IMR-90 (cell line): ENCODE results near the gene POLR1G. TPM values are rescaled to one million over a fixed set of nuclear protein-coding genes. Genes with fewer than 3 reads are reported as not detected.
A peak's percentile ranks its signal among the peaks of the same experiment; 100 is the strongest.

Experiments
- ATAC-seq: fragments of 200-7000 bp; cut with Tn5 transposase; 2 replicates; pipeline ENCODE4 v1.9.1; 2020; ENCODE audit warnings: low read depth, mild to moderate bottlenecking, moderate library complexity
- BruUV-seq: library from RNA; stranded (reverse); fragments of 400-500 nt; replicated peaks from 2 replicates; lab custom pipeline; 2021; lab: Mats Ljungman, UMichigan
- CTCF ChIA-PET: fragments of 300-600 bp; formaldehyde crosslinking; extraction: SDS; loops from one replicate; lab custom pipeline; 2021; ENCODE audit warnings: antibody characterized with exemption; lab: Yijun Ruan, JAX
- POLR2A ChIA-PET: fragments of 300-600 bp; sonication (Branson Sonifier 250); formaldehyde crosslinking; loops from one replicate; lab custom pipeline; 2022; ENCODE audit warnings: antibody characterized with exemption; ENCODE audit not compliant: unreplicated experiment; lab: Charles Lee
- DNase-seq: peaks from one replicate; pipeline ENCODE4 v3.0.0; 2013
- H2AFZ ChIP-seq: replicated peaks from 2 replicates; pipeline ENCODE3; 2013; ENCODE audit warnings: low read length, mild to moderate bottlenecking; ENCODE audit not compliant: poor library complexity
- H2AK5ac ChIP-seq: 2 replicates; pipeline ENCODE4 v1.6.1; 2013; ENCODE audit warnings: low read depth, low read length, inconsistent platforms
- H2AK9ac ChIP-seq: replicated peaks from 2 replicates; pipeline ENCODE3; 2013; ENCODE audit warnings: mild to moderate bottlenecking, low read depth, low read length, moderate library complexity; ENCODE audit not compliant: poor library complexity
- H2BK120ac ChIP-seq: 2 replicates; pipeline ENCODE4 v1.6.1; 2013; ENCODE audit warnings: low read depth, low read length, inconsistent platforms
- H2BK15ac ChIP-seq: 3 replicates; pipeline ENCODE4 v1.6.1; 2013; ENCODE audit warnings: low read depth, low read length, inconsistent platforms
- H2BK20ac ChIP-seq: 2 replicates; pipeline ENCODE4 v1.6.1; 2013; ENCODE audit warnings: low read depth, mild to moderate bottlenecking, inconsistent platforms, low read length, moderate library complexity
- H2BK5ac ChIP-seq: 2 replicates; pipeline ENCODE4 v1.6.1; 2013; ENCODE audit warnings: mild to moderate bottlenecking, low read depth, low read length, inconsistent platforms; ENCODE audit not compliant: poor library complexity, severe bottlenecking
- H3K14ac ChIP-seq: replicated peaks from 2 replicates; pipeline ENCODE4 v1.6.1; 2013; ENCODE audit warnings: low read depth, low read length, inconsistent platforms
- H3K18ac ChIP-seq: 2 replicates; pipeline ENCODE4 v1.6.1; 2013; ENCODE audit warnings: low read depth, low read length, control low read depth
- H3K23ac ChIP-seq: 2 replicates; pipeline ENCODE4 v1.6.1; 2013; ENCODE audit warnings: low read depth, low read length, inconsistent platforms
- H3K27ac ChIP-seq: 2 replicates; pipeline ENCODE4 v1.5.1; 2013; ENCODE audit warnings: mild to moderate bottlenecking, control low read depth, low read length; ENCODE audit not compliant: insufficient read depth
- H3K27me3 ChIP-seq: 2 replicates; pipeline ENCODE4 v1.6.1; 2013; ENCODE audit warnings: low read length; ENCODE audit not compliant: control insufficient read depth, insufficient read depth
- H3K36me3 ChIP-seq: 2 replicates; pipeline ENCODE4 v1.6.1; 2013; ENCODE audit warnings: low read length, mixed read lengths; ENCODE audit not compliant: control insufficient read depth, insufficient read depth
- H3K4ac ChIP-seq: 2 replicates; pipeline ENCODE4 v1.6.1; 2013; ENCODE audit warnings: low read depth, low read length, inconsistent platforms
- H3K4me1 ChIP-seq: 2 replicates; pipeline ENCODE4 v1.6.1; 2013; ENCODE audit warnings: low read length, mixed read lengths; ENCODE audit not compliant: control insufficient read depth, insufficient read depth
- H3K4me2 ChIP-seq: 2 replicates; pipeline ENCODE4 v1.6.1; 2013; ENCODE audit warnings: low read depth, mild to moderate bottlenecking, control low read depth, low read length, moderate library complexity
- H3K4me3 ChIP-seq: 2 replicates; pipeline ENCODE4 v1.5.1; 2013; ENCODE audit warnings: low read depth, mild to moderate bottlenecking, control low read depth, low read length, moderate library complexity; ENCODE audit not compliant: insufficient read depth
- H3K56ac ChIP-seq: 2 replicates; pipeline ENCODE4 v1.6.1; 2013; ENCODE audit warnings: low read length, inconsistent platforms; ENCODE audit not compliant: insufficient read depth; ENCODE audit errors: extremely low read depth
- H3K79me1 ChIP-seq, 2 experiments: 2 replicates each; pipeline ENCODE4 v1.6.1; 2013; ENCODE audit warnings: low read length in 2 of 2, inconsistent platforms in 1 of 2, low read depth in 1 of 2
- H3K9ac ChIP-seq: 2 replicates; pipeline ENCODE4 v1.6.1; 2013; ENCODE audit warnings: low read depth, low read length, control low read depth
- H3K9me1 ChIP-seq: 2 replicates; pipeline ENCODE4 v1.6.1; 2013; ENCODE audit warnings: low read length, inconsistent platforms; ENCODE audit not compliant: insufficient read depth
- H3K9me3 ChIP-seq: 2 replicates; pipeline ENCODE4 v1.6.1; 2013; ENCODE audit warnings: low read length; ENCODE audit not compliant: control insufficient read depth, insufficient read depth
- H4K20me1 ChIP-seq: 2 replicates; pipeline ENCODE4 v1.6.1; 2013; ENCODE audit warnings: low read length, inconsistent platforms; ENCODE audit not compliant: insufficient read depth
- H4K5ac ChIP-seq: 2 replicates; pipeline ENCODE4 v1.6.1; 2013; ENCODE audit warnings: mild to moderate bottlenecking, low read depth, low read length, control low read depth
- H4K8ac ChIP-seq, 2 experiments: 2 replicates each; pipeline ENCODE4 v1.6.1; 2013; ENCODE audit warnings: low read depth in 2 of 2, low read length in 2 of 2, control low read depth in 1 of 2, inconsistent platforms in 1 of 2
- H4K91ac ChIP-seq: 2 replicates; pipeline ENCODE4 v1.6.1; 2013; ENCODE audit warnings: low read depth, low read length, inconsistent platforms; ENCODE audit not compliant: insufficient read depth
- BHLHE40 ChIP-seq: fragments of 150-350 bp; IDR thresholded peaks from 2 replicates; pipeline ENCODE4 v1.6.1; 2016; ENCODE audit warnings: mild to moderate bottlenecking, low read depth, low read length
- CEBPB ChIP-seq: IDR thresholded peaks from 2 replicates; pipeline ENCODE4 v1.6.1; 2012; ENCODE audit warnings: low read depth, low read length, improper control_type of control experiment
- CHD1 ChIP-seq: IDR thresholded peaks from 2 replicates; pipeline ENCODE4 v1.6.1; 2012; ENCODE audit warnings: low read depth, low read length, improper control_type of control experiment
- FOS ChIP-seq: fragments of 150-350 bp; IDR thresholded peaks from 2 replicates; pipeline ENCODE4 v1.6.1; 2016; ENCODE audit warnings: low read depth, low read length
- MAZ ChIP-seq: IDR thresholded peaks from 2 replicates; pipeline ENCODE4 v1.6.1; 2012; ENCODE audit warnings: low read depth, mild to moderate bottlenecking, low read length, improper control_type of control experiment, moderate library complexity, borderline replicate concordance
- MXI1 ChIP-seq: IDR thresholded peaks from 2 replicates; pipeline ENCODE4 v1.6.1; 2012; ENCODE audit warnings: low read depth, mild to moderate bottlenecking, low read length, moderate library complexity, borderline replicate concordance
- NFE2L2 ChIP-seq: fragments of 150-350 bp; IDR thresholded peaks from 2 replicates; pipeline ENCODE4 v1.6.1; 2016; ENCODE audit warnings: low read depth, mild to moderate bottlenecking, low read length
- POLR2A ChIP-seq: IDR thresholded peaks from 2 replicates; pipeline ENCODE4 v1.6.1; 2012; ENCODE audit warnings: mild to moderate bottlenecking, low read depth, low read length
- RCOR1 ChIP-seq: IDR thresholded peaks from 2 replicates; pipeline ENCODE4 v1.6.1; 2012; ENCODE audit warnings: mild to moderate bottlenecking, low read length, improper control_type of control experiment; ENCODE audit not compliant: insufficient replicate concordance
- RFX5 ChIP-seq: IDR thresholded peaks from 2 replicates; pipeline ENCODE4 v1.8.0; 2012; ENCODE audit warnings: low read depth, mild to moderate bottlenecking, low read length, moderate library complexity
- SMC3 ChIP-seq: fragments of 150-350 bp; IDR thresholded peaks from 2 replicates; pipeline ENCODE4 v1.6.1; 2016; ENCODE audit warnings: low read depth, mild to moderate bottlenecking, antibody characterized with exemption, low read length, moderate library complexity
- WGBS, 2 experiments: methylation state at CpG; one replicate each; pipeline versions ENCODE4 v1.1.5 to v1.1.7; 2013; ENCODE audit warnings: missing lambda C conversion rate in 2 of 2; ENCODE audit not compliant: insufficient read length in 1 of 2; ENCODE audit errors: extremely low coverage in 2 of 2; 5-methylcytosine and 5-hydroxymethylcytosine counted together
- dilution Hi-C: fragments of 300-500 bp; cut with HindIII; formaldehyde crosslinking; loops from one replicate; pipeline ENCODE4 v1.14.3; 2018; ENCODE audit warnings: low sequenced_read_pairs; ENCODE audit not compliant: unreplicated experiment
- in situ Hi-C: fragments of 300-500 bp; cut with MboI; formaldehyde crosslinking; loops from 3 replicates; pipeline ENCODE4 v1.14.3; 2019; ENCODE audit warnings: low sequenced_read_pairs, inconsistent platforms, mixed read lengths
- intact Hi-C: fragments of 100-400 bp; cut with micrococcal nuclease; formaldehyde crosslinking; loops from 2 replicates; pipeline ENCODE4 v1.10.0; 2022
- polyA plus RNA-seq, 3 experiments: library from polyadenylated mRNA; depleted of rRNA; stranded (reverse); fragments of >200 nt; gene quantifications; 2 replicates each; pipeline ENCODE4 v1.2.3, GENCODE V29; 2012; ENCODE audit warnings: low replicate concordance in 1 of 3
- total RNA-seq: library from RNA; depleted of rRNA; stranded (reverse); fragments of >200 nt; gene quantifications from 2 replicates; pipeline ENCODE4 v1.2.3, GENCODE V29; 2012
- TF ChIP-seq, protein P1 (sequence below): fragments of 150-350 bp; IDR thresholded peaks from 2 replicates; pipeline ENCODE4 v1.6.1; 2016; ENCODE audit warnings: low read depth, mild to moderate bottlenecking, low read length, moderate library complexity, borderline replicate concordance
- TF ChIP-seq, protein P2 (sequence below): conservative IDR thresholded peaks from 2 replicates; pipeline ENCODE4 v1.5.1; 2012; ENCODE audit warnings: mild to moderate bottlenecking, low read depth, low read length, improper control_type of control experiment
- TF ChIP-seq, protein P3 (sequence below): fragments of 150-350 bp; IDR thresholded peaks from 2 replicates; pipeline ENCODE4 v1.6.1; 2017; ENCODE audit warnings: mild to moderate bottlenecking, antibody characterized with exemption, low read length, low read depth

POLR1G gene
- total and polyA plus RNA-seq, 2 of the 4 experiments (the other 2 are of a cell fraction): 8.0 to 12.5 TPM

DNA sequence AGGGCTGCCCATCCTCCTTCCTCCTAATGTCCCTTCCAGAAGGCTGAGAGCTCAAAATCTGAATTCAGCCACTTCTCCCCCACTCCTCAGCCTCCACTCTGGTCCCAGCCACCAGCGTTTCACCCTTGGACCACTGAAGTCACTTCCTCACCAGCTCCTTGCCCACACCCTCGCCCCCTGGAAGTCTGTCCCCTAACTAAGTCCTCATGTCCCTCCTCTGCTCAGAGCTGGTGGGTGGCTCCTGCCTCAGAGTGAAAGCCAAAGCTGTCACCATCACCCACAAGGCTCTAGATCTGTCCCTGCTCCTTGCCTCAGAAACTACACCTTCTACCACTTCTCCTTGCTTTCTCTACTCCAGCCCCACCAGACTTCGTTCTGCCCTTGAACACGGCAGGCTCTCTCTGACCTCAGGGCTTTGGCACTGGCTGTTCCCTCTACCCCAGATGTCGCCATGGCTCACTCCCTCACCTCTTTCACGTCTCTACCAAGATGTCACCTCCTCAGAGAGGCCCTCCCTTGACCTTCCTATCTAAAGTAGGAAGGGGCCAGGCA lies 15.6 kb downstream of the POLR1G start:
- no peaks in the 10 kb centered on the region; the same call in 1 of the 2 replicates for H3K9me1 ChIP-seq
- H4K20me1 ChIP-seq: no peaks in the 10 kb centered on the region
- TF ChIP-seq, protein P1, sequence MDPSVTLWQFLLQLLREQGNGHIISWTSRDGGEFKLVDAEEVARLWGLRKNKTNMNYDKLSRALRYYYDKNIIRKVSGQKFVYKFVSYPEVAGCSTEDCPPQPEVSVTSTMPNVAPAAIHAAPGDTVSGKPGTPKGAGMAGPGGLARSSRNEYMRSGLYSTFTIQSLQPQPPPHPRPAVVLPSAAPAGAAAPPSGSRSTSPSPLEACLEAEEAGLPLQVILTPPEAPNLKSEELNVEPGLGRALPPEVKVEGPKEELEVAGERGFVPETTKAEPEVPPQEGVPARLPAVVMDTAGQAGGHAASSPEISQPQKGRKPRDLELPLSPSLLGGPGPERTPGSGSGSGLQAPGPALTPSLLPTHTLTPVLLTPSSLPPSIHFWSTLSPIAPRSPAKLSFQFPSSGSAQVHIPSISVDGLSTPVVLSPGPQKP: no peak
- TF ChIP-seq BHLHE40: no peak
- no peak for TF ChIP-seq FOS
- TF ChIP-seq NFE2L2: no peak
- no peak for TF ChIP-seq CHD1
- TF ChIP-seq MAZ: no peak
- TF ChIP-seq, protein P2, sequence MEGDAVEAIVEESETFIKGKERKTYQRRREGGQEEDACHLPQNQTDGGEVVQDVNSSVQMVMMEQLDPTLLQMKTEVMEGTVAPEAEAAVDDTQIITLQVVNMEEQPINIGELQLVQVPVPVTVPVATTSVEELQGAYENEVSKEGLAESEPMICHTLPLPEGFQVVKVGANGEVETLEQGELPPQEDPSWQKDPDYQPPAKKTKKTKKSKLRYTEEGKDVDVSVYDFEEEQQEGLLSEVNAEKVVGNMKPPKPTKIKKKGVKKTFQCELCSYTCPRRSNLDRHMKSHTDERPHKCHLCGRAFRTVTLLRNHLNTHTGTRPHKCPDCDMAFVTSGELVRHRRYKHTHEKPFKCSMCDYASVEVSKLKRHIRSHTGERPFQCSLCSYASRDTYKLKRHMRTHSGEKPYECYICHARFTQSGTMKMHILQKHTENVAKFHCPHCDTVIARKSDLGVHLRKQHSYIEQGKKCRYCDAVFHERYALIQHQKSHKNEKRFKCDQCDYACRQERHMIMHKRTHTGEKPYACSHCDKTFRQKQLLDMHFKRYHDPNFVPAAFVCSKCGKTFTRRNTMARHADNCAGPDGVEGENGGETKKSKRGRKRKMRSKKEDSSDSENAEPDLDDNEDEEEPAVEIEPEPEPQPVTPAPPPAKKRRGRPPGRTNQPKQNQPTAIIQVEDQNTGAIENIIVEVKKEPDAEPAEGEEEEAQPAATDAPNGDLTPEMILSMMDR: no peak
- TF ChIP-seq POLR2A: no peak
- no peak for TF ChIP-seq SMC3
- TF ChIP-seq RFX5: no peak
- TF ChIP-seq, protein P3, sequence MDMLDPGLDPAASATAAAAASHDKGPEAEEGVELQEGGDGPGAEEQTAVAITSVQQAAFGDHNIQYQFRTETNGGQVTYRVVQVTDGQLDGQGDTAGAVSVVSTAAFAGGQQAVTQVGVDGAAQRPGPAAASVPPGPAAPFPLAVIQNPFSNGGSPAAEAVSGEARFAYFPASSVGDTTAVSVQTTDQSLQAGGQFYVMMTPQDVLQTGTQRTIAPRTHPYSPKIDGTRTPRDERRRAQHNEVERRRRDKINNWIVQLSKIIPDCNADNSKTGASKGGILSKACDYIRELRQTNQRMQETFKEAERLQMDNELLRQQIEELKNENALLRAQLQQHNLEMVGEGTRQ: no peak
- TF ChIP-seq CEBPB: no peak
- no peak for TF ChIP-seq RCOR1
- TF ChIP-seq MXI1: no peak
- H2AK9ac ChIP-seq: peak overlapping the region; percentile 83
- no peak overlapping the region for H3K9ac ChIP-seq
- peak overlapping the region; percentile 97 for H2AK5ac ChIP-seq
- H2BK15ac ChIP-seq: no peak overlapping the region
- H3K14ac ChIP-seq: peak overlapping the region; percentile 63; the same call in 1 of the 2 replicates
- no peak overlapping the region for H4K5ac ChIP-seq
- DNase-seq (no peak), ATAC-seq (no peak)
- H3K9me3 ChIP-seq: no peaks in the 10 kb centered on the region
- peak overlapping the region; percentile 63 for H3K4ac ChIP-seq
- peak overlapping the region; percentile 68; the same call in 1 of the 2 replicates for H3K23ac ChIP-seq
- peaks cover 5% of the 10 kb centered on the region for H3K4me1 ChIP-seq
- peak overlapping the region; percentile 37 for H2BK120ac ChIP-seq
- H3K27ac ChIP-seq: no peak overlapping the region; the same call in 1 of the 2 replicates
- peaks cover 32% of the 10 kb centered on the region for H3K36me3 ChIP-seq
- no TSS peak for BruUV-seq
- CTCF ChIA-PET: no interaction called here
- H4K91ac ChIP-seq: no peak overlapping the region
- H3K4me3 ChIP-seq: no peak overlapping the region
- intact Hi-C loops: no loop called here
- peak overlapping the region; percentile 28 for H2AFZ ChIP-seq
- 100% methylated on average over 3 of the region's 6 CpGs; no CpG with 5 or more reads in 1 of the 2 experiments for WGBS, 2 experiments
- no peak overlapping the region for H3K4me2 ChIP-seq
- H2BK20ac ChIP-seq: no peak overlapping the region
- dilution Hi-C loops: no loop called here
- peaks cover 14 to 49% of the 10 kb centered on the region in 2 experiments for H3K79me1 ChIP-seq
- no peaks in the 10 kb centered on the region for H3K27me3 ChIP-seq
- H2BK5ac ChIP-seq: peak overlapping the region; percentile 24
- H4K8ac ChIP-seq: no peak overlapping the region
- H3K56ac ChIP-seq: no peak overlapping the region
- H3K18ac ChIP-seq: no peak overlapping the region
- in situ Hi-C loops: no loop called here
- POLR2A ChIA-PET: no interaction called here
